Lower lobe of right lung (tissue), 2 donors: ENCODE results near the gene TNS2. TPM values are rescaled to one million over a fixed set of nuclear protein-coding genes. Genes with fewer than 3 reads are reported as not detected.

Experiments
- ATAC-seq, 2 donors: fragments of 200-7000 bp; cut with Tn5 transposase; one replicate each; pipeline ENCODE4 v1.9.1; 2020 to 2022; ENCODE audit warnings: mild to moderate bottlenecking in 2 of 2, moderate library complexity in 2 of 2
- DNase-seq: peaks from one replicate; pipeline ENCODE4 v3.0.0-alpha.2; 2020
- H3K27ac ChIP-seq: fragments of 200-600 bp; one replicate; pipeline ENCODE4 v1.8.0; 2022
- H3K27me3 ChIP-seq: fragments of 200-600 bp; one replicate; pipeline ENCODE4 v1.8.0; 2022; ENCODE audit warnings: low read depth
- H3K36me3 ChIP-seq: fragments of 200-600 bp; one replicate; pipeline ENCODE4 v1.8.0; 2022; ENCODE audit warnings: mild to moderate bottlenecking
- H3K4me1 ChIP-seq: fragments of 200-600 bp; one replicate; pipeline ENCODE4 v1.8.0; 2022
- H3K4me3 ChIP-seq: fragments of 200-600 bp; one replicate; pipeline ENCODE4 v1.8.0; 2022; ENCODE audit warnings: mild to moderate bottlenecking
- H3K9me3 ChIP-seq: fragments of 200-600 bp; one replicate; pipeline ENCODE4 v1.8.0; 2022
- intact Hi-C: fragments of 100-400 bp; cut with DNase I; formaldehyde crosslinking; loops from one replicate; pipeline ENCODE4 v1.11.0; 2022
- total RNA-seq: library from RNA; stranded (reverse); fragmentation: NEBNext Ultra II Directional; extraction: Animal tissue kit (Norgen Biotek cat#: 25700); gene quantifications from one replicate; pipeline ENCODE4 v1.2.1, GENCODE V29; 2021
- TF ChIP-seq, protein P1 (sequence below): fragments of 200-600 bp; IDR thresholded peaks from one replicate; pipeline ENCODE4 v1.8.0; 2022; ENCODE audit warnings: antibody characterized with exemption, mild to moderate bottlenecking
- donor health status: DM: no; HTN: yes; CAD: no; lungs with severe emphysema.

TNS2 gene
- total RNA-seq, 1 donor from 2014 or later: 186 TPM

- peak overlapping the region; percentile 62 for H3K4me3 ChIP-seq
- intact Hi-C loops: no loop called here
- ATAC-seq (peak; percentile 79 to 83), DNase-seq (peak; percentile 91)
- TF ChIP-seq, protein P1, sequence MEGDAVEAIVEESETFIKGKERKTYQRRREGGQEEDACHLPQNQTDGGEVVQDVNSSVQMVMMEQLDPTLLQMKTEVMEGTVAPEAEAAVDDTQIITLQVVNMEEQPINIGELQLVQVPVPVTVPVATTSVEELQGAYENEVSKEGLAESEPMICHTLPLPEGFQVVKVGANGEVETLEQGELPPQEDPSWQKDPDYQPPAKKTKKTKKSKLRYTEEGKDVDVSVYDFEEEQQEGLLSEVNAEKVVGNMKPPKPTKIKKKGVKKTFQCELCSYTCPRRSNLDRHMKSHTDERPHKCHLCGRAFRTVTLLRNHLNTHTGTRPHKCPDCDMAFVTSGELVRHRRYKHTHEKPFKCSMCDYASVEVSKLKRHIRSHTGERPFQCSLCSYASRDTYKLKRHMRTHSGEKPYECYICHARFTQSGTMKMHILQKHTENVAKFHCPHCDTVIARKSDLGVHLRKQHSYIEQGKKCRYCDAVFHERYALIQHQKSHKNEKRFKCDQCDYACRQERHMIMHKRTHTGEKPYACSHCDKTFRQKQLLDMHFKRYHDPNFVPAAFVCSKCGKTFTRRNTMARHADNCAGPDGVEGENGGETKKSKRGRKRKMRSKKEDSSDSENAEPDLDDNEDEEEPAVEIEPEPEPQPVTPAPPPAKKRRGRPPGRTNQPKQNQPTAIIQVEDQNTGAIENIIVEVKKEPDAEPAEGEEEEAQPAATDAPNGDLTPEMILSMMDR: peak; percentile 98
- peak overlapping the region; percentile 78 for H3K27ac ChIP-seq
- no peaks in the 10 kb centered on the region for H3K9me3 ChIP-seq
- peaks cover 45% of the 10 kb centered on the region for H3K4me1 ChIP-seq
- no peaks in the 10 kb centered on the region for H3K36me3 ChIP-seq
- no peaks in the 10 kb centered on the region for H3K27me3 ChIP-seq
These were observed 49.4 kb downstream of the TNS2 start for GRCh38 chr12:53099071-53099882.

GRCh38 chr12:53100466-53101151 lies 50.7 kb downstream of the TNS2 start:
- Histone ChIP-seq H3K4me1 (peaks cover 45% of the 10 kb centered on the region), H3K4me3 (no peak overlapping the region), H3K27me3 (no peaks in the 10 kb centered on the region), H3K27ac (no peak overlapping the region), H3K9me3 (no peaks in the 10 kb centered on the region), H3K36me3 (no peaks in the 10 kb centered on the region)
- DNase-seq: no peak
- intact Hi-C loops: no loop called here
- ATAC-seq: no peak
- TF ChIP-seq, protein P1: no peak

DNA sequence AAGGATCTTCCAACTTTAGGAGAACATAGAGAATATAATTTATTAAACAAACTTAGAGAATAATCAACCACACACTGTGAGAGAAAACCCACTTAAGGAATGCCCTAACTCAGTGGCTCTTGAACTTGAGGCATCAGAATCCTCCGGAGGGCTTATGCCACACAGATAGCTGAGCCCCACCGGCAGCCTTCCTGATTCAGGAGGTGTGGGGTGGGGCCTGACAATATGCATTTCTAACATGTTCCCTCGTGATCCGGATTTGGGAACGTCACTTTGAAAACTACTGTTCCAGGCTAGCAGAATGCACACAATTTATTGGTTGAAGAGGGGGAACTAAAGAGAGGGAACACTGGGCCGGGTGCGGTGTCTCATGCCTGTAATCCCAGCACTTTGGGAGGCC lies 51.4 kb downstream of the TNS2 start:
- ATAC-seq: no peak
- peaks cover 42% of the 10 kb centered on the region for H3K4me1 ChIP-seq
- TF ChIP-seq, protein P1: no peak
- no peak for DNase-seq
- no peaks in the 10 kb centered on the region for H3K9me3 ChIP-seq
- intact Hi-C loops: no loop called here
- H3K36me3 ChIP-seq: no peaks in the 10 kb centered on the region
- no peak overlapping the region for H3K4me3 ChIP-seq
- H3K27ac ChIP-seq: no peak overlapping the region
- H3K27me3 ChIP-seq: no peaks in the 10 kb centered on the region

- no peaks in the 10 kb centered on the region for H3K27me3 ChIP-seq
- no peaks in the 10 kb centered on the region for H3K36me3 ChIP-seq
- H3K27ac ChIP-seq: no peak overlapping the region
- no peak overlapping the region for H3K4me3 ChIP-seq
- H3K9me3 ChIP-seq: no peaks in the 10 kb centered on the region
- peaks cover 37% of the 10 kb centered on the region for H3K4me1 ChIP-seq
- ATAC-seq (no peak), DNase-seq (no peak)
- TF ChIP-seq, protein P1: no peak
- intact Hi-C loops: no loop called here
These were observed 52.3 kb downstream of the TNS2 start for GRCh38 chr12:53101931-53102781.
